GM21825 (cell line): ENCODE data around the gene NKAIN4.

Experiments used
- ATAC-seq: cut with Tn5 transposase; IDR thresholded peaks from one replicate; pipeline ENCODE4 v1.9.1; 2021; ENCODE audit warnings: mild to moderate bottlenecking, moderate library complexity; ENCODE audit not compliant: unreplicated experiment

The NKAIN4 gene

DNA sequence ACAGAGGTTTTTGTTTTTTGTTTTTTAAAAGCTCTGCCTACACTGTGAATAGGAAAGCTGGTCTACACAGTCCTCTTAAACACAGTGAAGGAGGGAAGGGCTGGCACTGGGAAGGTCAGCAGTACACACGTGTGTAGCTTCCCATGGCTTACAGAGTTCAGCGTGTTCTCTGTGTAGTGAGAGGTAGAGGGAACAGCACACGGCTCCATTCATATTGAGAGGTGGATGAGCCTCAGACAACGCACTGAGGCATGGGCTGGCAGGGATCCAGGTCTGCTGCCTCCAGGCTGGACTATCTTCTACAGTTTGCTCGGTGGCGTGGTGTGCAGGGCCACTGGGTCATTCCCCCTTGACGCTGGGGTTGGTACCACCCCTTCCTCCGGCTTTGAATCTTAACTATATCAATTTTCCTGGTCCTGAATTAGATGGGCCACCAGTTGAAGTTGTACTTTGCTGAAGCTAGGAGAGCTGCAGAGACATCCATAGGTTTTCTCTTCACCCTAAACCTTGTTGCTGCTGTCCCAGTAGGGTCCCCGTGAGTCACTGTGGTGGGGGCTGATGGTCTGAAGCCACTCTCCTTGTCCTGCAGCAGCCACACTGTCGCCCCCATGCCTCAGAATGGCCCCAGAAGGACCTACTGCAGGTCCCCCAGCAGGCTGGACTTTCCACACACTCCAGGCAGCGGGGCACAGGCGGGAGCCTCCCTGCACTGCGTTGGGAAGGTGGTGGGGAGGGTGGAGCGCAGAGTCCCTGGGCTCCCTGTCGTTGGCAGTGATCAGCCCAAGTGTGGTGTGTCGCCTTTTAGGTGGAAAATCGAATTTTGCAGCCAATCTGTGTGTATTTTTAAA, 20.3 kb upstream of the NKAIN4 start:
- no peak for ATAC-seq

DNA sequence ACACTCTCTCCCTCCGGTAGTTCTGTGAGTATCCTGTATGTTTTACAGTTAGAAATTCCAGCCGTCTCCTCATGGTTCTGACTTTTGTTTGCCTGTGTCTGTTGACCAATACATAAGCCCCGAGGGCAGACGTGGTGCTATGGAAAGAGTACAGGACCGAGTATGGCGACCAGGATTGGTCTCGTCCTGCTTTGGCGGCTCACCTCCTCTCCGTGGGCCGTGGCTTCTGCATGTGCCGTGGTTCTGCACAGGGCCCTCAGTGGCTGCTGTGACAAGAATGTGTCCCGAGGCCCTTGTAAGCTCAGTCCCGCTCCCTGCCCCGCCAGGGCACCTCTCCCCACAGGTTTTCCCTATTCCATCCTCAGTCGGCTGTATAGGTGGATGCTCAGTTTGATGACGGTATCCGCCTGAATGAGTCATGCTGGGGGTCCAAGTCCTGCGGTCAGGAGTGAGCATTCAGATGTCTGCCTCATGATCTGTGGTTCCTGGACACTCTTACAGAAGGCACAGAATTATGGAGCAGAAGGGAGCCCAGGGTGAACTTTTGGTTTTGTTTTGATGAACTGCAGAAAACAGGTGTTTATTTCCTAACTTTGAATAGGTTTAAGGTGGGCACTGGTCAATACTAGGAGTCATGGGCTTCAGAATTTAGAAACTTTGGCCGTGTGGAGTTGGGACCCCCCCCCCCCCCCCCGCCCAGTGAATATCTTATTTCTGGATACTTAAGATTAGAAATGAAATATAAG, 19.5 kb upstream of the NKAIN4 start:
- ATAC-seq: no peak

DNA sequence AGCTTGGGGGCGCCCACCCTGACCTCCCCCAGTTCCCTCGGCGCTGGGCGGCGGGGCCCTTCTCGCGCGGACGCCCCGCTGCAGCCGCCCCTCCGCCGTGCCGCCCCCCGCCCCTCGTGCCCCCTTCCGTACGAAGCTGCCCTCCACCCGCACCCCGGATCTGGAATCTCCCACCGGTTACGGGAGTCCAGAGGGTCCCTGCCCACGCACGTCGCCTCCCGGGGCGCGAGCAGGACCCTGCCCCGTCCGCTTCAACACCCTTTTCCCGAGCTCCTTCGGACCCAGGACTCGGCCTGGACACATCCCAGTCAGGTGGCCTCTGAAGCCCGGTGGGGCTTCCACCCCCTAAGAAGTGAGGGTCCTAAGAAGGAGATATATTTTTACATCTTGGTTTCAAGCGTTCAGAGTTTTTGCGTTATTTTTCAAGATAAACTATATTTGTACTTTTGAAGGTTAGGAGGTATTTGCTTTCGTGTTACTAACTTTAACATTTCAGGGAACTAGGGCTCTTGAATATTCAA, 18.9 kb upstream of the NKAIN4 start:
- ATAC-seq: no peak

DNA sequence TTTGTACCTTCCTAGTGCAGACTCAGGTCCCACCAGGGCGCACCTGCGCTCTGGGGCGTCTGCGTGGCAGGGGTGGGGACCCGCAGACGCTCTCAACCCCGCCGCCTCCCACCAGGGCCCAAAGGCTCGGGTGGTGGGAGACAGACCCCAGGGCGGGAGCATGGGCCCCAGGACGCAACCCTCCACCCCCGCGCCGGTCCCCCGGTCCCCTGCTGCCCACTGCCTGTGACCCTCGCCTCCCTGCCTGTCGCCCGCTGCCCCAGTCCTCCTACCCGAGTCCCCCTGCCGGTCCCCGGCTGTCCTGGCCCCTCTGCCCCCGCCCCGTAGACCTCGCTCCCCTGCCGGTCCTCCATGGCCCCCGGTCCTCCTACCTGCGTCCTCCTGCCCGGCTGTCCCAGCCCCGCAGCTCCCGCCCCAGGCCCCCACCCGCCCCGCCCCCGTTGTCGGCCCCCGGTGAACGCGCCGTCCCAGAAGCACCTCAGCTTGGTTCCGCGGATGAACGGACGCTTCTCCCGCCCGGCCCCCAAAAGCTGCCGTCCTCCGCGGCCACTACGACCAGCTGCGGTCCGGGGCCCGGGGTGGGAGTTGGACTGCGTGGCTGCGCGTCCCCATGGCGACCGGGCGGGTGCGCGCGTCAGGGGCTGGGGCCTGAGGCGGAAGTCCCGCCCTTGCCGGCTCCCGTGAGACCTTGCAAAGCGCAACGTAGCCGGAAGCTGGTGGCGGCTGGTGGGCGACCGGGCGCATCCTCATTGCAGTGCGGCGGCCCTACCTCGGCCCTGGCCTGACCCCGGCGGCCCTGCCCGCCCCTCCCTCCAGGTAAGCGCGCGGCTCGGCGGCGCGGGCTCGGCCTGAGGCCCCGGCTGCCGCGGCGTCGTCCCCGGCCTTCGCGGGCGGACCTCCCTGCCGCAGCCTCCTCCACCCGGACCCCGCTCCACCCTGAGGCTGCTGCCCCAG, 18.1 kb upstream of the NKAIN4 start, which contains the start of gene ARFGAP1:
ARFGAP1 (plus strand) TSS at position 709 of the 954 bp plus-strand sequence. CDS start 2,768 bp downstream, outside the sequence.
- peak; percentile 85 for ATAC-seq

DNA sequence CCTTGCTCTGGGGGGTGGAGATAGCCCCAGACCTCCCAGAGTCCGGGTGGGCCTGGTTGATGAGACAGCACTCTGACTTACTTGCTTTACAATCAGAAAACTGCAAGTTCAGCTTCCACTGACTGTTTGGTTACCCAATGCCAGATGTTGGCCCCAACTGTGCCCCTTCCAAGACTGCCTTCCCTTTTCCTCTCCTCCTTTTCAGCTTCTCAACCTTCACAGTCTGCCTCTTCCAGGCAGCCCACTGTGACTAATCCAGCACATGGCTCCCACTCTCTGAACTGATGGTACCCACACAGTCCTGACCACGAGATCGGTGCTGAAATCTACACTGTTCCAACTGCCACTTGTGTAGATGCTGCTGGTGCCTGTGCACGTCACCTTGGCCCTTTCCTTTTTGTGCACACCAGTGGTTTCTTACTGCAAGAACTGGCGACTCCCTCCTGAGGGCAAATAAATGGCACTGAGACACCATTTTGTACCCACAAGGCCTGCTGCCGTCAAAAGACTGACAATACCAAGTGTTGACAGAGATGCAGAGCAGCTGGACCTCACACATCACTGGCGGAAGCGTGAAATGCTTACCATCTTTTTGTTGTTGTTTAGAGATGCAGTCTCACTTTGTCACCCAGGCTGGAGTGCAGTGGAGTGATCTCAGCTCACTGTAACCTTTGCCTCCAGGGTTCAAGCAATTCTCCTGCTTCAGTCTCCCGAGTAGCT, 16.5 kb upstream of the NKAIN4 start:
- no peak for ATAC-seq

DNA sequence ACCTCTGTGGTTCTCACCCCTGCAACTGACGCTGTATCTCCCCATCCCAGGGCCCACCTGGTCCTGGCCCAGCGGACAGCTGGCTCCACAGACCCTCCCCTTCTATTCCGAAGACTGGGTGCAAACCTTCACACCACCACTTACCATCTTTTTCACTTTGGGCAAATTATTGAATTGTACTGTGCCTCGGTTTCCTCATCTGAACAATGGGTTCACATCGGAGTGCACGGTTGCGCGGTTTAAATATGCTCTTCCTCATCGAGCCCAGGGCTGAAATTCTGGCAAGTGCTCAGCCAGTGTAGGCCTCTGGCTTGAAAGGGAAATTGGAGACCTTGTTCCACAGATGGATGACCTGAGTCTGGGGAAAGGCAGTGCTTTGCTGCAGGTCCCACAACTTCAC, 15.5 kb upstream of the NKAIN4 start:
- ATAC-seq: no peak

DNA sequence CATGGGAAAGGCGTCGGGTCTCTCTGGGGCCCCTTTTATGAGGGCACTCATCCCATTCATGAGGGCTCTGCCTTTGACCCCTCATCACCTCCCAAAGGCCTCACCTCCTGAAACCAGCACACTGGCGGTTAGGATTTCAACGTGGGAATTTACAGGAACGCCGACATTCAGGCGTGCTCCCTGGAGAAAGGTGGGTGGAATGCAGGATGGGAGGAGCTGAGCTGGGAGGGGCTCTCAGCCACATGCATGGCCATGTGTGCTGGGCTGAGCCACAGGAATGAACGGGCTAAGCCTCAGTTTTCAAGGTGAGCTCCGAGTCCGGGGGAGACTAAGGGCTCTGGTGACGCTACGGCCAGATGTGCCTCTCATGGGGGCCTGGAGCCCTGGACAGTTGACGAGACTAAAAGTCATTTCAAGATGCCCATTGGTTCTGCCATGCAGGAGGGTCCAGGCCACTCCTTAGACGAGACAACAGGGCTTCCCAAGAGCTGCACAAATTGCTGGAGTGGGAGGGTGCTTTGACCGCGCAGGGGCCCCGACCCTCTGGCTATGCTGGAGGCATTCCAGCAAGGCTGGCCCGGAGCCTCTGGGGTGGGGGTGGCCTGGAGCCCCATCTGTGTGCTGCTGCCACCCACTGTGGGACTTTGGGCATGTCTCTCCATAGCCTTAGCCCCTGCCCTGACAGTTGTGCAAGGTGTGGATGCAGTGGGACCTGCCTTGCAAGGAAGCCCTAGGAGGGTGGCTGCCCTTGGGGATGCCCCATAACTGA, 14.6 kb upstream of the NKAIN4 start:
- no peak for ATAC-seq

DNA sequence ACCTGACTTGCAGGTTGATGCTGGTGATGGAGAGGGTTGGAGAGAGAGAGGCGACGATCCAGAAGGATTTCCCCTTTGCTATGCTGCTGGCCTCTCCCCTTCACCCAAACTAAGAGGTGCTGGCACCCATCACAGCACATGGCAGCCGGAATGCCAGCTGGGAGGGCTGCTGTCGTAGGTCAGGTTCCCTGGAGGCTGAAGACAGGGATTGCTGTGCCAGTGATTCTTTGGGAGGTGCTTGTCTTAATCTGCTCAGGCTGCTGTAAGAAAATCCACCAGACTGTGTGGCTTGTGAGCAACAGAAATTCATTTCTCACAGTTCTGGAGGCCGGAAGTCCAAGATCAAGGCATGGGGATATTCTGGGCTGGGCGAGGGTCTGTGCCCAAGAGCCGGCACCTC, 14.0 kb upstream of the NKAIN4 start:
- no peak for ATAC-seq

DNA sequence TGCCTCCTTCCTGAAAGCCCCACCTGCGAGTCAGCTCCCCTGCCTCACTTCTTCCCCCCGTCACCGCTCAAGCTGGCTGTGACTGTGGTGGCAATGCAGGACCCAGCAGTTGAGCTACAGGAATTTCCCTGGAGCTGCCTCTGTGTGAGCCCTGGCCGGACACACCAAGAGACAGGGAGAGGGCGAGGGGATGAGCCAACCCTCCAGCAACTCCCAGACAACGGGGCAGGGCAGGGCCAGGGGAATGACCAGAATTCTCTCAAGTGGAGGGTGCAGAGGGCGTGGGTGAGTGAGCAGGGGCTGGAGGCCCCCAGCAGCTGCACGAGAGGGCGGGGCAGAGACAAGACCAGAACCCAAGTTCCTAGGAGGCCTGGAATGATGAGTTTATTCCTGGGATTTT, 13.4 kb upstream of the NKAIN4 start:
- ATAC-seq: no peak

DNA sequence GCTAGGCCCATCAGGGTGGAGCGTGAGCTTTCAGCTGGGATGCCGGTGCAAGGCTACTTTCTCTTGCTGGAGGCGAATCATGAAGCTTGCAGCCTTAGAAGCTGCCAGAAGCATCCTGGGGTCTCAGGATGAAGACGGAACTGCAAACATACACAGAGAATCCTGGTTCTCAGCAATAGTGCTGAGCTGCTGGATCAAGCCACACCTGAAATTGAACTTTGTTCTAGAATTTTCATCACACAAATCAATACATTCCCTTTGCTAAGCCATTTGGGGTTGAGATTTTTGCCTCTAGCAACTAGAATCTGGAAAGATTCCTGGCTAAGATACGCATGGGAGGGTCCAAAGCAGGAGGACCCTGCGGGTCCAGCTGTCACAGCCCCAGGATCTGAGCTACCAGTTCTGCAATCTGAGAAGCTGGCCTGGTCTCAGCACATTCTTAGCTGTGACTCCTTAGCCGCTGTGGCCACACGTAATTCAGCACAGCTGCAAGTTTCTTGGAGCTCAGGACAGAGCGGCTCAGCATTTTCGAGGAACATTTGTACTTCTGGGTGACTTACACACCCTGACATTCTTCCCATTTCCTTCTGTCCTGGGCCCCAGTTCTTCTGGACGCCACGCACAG, 11.7 kb upstream of the NKAIN4 start:
- no peak for ATAC-seq

DNA sequence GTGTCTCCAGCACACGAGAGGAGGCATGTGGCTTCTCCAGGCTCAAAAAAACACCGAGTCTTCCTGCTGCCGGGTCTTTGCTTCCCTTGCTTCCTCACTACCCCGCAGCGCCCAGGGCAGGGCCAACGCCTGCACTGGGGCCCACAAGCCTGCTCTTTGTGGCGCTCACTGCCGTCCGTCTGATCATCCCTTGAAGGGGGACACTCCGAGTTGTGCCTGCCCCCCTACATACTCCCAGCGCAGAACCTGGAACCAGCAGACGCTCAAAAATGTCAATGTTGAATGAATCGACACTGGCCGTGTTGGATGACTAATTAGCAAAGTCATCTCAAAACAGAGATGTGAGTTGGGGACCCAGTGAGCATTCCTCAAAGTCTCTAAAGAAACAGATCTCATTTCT, 10.3 kb upstream of the NKAIN4 start:
- no peak for ATAC-seq

DNA sequence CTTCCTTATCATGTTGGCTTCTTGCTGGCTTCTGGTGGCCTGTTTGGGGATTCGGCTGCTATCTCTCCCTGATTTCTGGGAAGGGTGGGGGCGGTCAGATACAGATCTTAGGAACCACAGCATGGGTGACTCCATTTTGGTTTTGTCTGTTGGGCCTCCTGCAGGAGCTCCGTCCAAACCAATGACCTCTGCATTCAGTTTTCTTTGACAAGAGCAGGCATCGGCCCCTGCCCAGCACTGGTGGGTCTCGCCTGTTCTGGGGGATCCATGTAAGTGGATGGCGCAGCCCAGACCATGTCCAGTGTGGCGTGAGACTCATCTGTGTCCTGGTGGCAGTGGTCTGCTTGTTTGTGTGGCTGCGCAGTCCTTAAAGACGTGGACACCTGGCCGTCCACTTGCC, 9.7 kb upstream of the NKAIN4 start:
- no peak for ATAC-seq

DNA sequence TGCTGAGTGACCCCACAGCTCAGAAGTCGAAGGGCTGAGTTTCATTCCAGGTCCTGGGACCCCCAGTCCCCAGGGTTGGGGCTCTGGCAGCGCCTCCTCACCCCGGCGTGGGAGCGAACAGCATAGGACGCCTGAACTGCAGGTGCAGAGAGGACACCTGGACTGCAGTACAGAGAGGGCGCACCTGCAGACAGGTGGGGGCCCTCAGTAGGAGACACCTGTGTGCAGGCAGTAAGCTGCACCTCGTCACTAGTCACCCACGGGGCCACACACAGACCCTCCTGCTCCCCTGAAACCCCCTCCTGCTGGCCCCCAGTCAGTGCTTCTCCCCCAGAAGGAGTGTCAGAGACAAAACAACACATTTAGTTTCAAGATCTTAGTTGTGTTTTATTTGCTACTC, 8.6 kb upstream of the NKAIN4 start:
- ATAC-seq: no peak

DNA sequence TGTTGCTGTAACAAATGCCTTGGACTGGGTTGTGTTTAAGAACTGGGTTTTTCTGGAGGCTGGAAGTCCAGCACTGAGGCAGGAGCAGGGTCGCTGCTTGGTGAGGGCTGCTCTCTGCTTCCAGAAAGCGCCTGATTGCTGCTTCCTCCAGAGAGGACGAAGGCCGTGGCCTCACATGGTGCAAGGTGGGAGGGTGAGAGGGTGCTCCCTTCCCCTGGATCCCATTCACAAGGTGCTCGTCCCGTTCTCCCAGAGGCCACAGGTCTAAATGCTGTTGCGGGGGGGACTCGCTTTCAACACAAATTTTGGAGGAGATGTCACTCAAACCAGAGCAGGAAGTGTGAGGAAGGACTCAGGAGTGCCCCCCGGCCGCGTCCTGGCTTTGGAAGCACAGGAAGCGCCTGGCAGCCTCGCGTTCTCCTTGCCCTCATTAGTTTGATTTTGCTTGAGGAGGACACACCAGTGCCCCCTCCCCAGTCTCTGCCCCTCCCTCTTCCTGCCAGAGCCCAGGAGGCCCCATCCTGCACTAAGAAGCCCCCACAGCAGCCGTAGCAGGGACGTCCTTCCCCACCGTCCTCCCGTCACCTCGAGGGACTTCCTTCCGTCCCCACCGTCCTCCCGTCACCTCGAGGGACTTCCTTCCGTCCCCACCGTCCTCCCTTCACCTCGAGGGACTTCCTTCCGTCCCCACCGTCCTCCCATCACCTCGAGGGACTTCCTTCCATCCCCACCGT, 7.7 kb upstream of the NKAIN4 start:
- ATAC-seq: no peak

DNA sequence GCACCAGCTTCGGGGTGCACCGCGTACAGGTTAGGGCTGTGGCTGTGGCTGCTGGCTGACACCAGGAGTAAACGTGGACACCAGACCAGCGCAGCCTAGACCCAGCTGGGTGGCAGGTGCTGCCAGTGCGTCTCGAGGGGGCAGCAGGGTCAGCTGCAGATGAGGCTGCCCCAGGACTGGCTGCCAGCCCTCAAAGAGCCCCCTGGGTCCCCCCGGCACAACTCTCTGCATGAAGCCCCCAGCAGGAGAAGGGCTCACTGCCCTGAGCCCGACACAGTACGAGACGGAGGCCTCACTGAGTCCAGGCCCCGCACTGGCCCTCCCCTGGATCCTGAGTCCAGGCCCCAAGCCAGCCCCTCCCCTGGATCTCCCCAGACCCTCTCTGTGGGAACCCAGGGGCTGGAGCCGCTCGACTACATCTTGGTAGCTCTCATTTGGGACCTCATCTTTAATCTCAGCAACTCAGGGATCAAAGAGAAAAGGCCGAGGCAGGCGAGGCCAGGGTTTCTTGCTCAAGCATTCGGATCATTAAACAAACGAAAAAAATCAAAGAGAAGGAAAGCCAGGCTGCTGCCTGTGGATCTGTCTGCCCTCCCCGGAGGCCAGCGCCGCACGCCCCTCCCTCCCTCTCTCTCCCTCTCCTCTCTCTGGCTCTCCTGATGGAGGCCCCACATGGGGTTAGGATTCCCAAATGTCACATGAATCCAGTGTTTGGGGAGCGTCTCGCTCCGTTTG, 7.0 kb upstream of the NKAIN4 start:
- ATAC-seq: no peak

DNA sequence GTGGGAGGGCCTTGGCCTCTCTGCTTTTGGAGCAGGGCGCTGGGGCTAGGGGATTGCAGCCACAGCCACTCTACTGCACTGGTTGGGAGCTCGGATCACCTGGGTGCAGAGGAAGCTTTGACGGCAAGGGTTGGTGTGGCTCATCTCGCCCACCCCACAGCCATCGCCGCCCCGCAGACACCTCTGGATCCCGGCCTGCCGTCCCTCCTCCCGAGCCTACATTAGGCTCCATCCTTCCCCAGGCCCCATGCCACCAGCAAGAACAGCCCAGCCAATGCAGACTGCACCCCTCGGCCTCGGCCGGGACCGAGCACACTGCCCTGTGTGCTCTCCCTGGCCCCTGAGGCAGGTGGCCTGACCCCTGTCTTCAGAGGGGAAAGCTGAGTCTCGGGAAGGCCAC, 6.3 kb upstream of the NKAIN4 start:
- no peak for ATAC-seq

DNA sequence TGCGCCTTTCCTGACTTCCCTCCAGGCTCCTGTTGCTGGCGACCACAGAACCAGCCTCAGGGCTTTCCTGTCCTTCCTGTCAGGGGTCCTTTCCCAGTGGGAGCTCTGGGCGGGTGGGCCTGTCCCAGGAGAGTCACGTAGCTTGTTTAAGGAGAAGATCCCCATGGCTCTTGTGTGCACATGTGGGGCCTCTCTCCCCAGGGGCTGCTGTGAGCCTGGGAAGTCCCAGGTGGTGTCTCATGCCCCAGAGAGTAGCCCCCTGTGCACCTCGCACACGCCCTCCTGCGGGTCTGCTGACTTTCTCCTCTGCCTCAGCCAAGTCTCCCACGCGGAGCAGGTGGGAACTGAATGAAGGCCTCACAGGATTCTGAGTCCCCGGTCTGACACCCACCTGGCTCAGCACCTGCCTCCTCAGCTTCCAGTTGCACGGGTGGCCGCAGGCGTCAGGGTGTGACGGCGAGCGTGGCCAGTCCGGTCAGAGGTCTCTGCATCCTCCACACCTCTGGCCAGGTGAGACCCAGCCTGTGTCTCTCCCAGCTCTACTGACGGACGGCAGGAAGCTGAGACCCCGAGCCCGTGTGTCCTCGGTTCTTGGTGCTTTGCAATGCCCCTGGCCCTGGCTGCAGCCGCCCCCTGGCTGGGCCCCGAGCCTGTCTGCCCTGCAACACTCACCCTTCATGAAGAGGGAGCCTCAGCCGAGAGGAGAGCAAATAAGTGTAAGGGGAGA, 5.6 kb upstream of the NKAIN4 start:
- no peak for ATAC-seq
